HG02943 (cell line): Measurements from ENCODE around the gene RPS19BP1.

Experiments used
- ATAC-seq: cut with Tn5 transposase; IDR thresholded peaks from one replicate; pipeline ENCODE4 v1.9.1; 2021; ENCODE audit warnings: mild to moderate bottlenecking, low read depth, moderate library complexity; ENCODE audit not compliant: unreplicated experiment

The RPS19BP1 gene

GRCh38 chr22:39532215-39533073 is at the start of gene RPS19BP1:
Gene RPS19BP1, minus strand, starts transcription at chr22:39532748. Its CDS starts 10 bp downstream, at chr22:39532738.
- peak; percentile 75 for ATAC-seq

- ATAC-seq = no peak
These were observed 48.8 kb upstream of the RPS19BP1 start for GRCh38 chr22:39581303-39581702.

- ATAC-seq = no peak
These were observed 48.2 kb upstream of the RPS19BP1 start for GRCh38 chr22:39580795-39581194.

- no peak for ATAC-seq
These were observed 47.5 kb upstream of the RPS19BP1 start for GRCh38 chr22:39580006-39580441.

- no peak for ATAC-seq
These were observed 45.4 kb upstream of the RPS19BP1 start for GRCh38 chr22:39577900-39578299.

DNA sequence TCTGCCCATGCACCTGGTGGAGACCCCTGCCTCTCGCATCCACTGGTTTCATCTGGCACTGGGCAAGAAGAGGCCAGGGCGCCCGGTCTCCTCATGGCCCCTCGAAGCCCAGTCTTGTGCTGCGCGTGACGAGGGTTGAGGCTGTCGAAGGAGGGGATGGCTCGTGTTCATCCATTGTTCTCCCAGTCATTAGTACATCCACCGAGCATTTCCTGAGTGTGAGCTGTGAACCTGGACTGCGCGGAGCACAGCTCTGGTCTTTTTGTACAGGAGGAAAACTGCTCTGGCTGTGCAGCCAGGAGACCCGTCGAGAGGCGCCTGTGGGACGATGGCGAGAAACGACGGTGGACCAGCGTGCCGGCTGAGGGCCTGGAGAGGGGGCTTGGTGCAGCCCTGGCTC is 44.8 kb upstream of the RPS19BP1 start:
- ATAC-seq = no peak

DNA sequence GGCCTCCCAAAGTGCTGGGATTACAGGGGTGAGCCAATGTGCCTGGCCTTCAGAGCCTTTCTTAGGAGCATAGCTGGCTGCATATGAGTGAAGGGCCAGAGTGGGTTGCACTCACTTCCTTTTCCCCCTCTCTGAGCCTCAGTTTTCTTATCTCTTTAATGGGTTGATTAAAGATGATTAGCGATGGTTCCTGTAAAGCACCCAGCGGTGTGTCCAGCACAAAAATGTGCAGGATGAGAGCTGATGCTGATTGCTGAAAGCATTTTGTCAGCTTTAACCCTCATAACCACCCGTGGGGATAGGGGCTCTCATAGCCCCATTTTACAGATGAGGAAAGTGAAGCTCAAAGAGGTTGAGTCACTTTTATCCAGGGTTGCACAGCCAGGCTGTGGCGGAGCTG is 43.5 kb upstream of the RPS19BP1 start:
- no peak for ATAC-seq

DNA sequence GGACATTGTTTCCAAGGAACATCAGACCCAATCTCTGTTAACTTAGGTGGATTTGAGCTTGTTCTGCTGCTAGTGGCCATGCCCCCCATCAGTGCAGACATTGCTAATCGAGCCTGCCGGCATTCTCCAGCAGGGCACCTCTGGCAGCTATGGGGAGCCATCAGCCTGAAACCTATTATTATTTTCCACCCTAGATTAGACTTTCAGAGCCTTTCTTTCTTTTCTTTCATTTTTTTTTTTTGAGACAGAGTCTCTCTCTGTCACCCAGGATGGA is 42.9 kb upstream of the RPS19BP1 start:
- no peak for ATAC-seq

- no peak for ATAC-seq
These were observed 42.4 kb upstream of the RPS19BP1 start for GRCh38 chr22:39574779-39575551.

DNA sequence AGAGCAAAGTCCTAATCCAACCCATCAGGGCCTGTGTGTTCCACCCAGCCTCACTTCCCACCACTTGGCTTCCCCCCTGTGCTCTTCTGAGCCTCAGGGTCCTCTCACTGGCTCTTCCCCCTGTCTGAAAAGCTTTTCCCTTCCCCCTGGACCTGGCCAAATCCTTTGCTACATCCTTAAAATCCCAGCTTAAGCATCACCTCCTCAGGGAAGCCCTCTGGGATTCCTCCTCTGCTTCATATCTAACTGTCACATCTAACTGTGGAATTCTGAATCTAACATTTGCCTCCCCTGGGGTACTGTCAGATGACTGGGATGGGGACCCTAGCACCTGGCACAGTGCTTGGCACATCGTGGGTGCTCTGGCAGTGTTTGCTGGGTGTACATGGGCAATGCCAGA is 39.0 kb upstream of the RPS19BP1 start:
- no peak for ATAC-seq

GRCh38 chr22:39570665-39571064 is 38.1 kb upstream of the RPS19BP1 start, which contains the start of gene CACNA1I:
Gene CACNA1I, plus strand, starts transcription at chr22:39570753. Its CDS starts 0 bp downstream, at chr22:39570753.
- no peak for ATAC-seq

- ATAC-seq = no peak
These were observed 37.7 kb upstream of the RPS19BP1 start for GRCh38 chr22:39570226-39570625.

GRCh38 chr22:39569066-39569465 is 36.5 kb upstream of the RPS19BP1 start:
- ATAC-seq = no peak

- ATAC-seq = no peak
These were observed 35.9 kb upstream of the RPS19BP1 start for GRCh38 chr22:39568278-39568981.

GRCh38 chr22:39567135-39567946 is 34.8 kb upstream of the RPS19BP1 start:
- ATAC-seq = no peak

GRCh38 chr22:39565414-39565944 is 32.9 kb upstream of the RPS19BP1 start:
- no peak for ATAC-seq

DNA sequence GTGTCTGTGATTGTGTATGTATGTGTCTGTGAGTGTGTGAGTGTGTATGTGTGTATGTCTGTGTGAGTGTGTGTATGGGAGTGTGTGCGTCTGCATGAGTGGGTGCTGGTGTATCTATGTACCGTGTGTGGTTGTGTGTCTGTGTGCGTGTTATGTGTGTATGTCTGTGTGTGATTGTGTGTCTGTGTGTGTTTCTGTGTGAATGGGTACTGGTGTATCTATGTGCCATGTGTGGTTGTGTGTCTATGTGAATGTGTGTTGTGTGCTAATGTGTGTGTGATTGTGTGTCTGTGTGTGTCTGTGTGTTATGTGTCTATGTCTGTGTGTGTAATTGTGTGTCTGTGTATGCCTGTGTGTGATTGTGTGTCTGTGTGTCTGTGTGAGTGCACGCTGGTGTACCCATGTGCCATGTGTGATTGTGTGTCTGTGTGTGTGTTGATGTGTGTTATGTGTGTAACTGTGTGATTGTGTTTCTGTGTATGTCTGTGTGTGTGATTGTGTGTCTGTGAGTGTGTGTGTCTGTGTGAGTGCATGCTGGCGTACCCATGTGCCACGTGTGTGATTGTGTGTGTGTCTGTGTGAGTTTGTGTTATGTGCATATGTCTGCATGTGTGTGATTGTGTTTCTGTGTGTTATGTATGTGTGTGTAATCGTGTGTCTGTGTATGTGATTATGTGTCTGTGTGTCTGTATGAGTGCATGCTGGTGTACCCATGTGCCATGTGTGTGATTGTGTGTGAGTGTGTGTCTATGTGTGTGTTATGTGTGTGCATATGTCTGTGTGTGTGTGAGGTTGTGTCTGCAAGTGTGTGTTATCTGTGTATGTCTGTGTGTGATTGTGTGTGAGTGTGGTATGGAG is 31.3 kb upstream of the RPS19BP1 start:
- no peak for ATAC-seq

GRCh38 chr22:39562839-39563489 is 30.4 kb upstream of the RPS19BP1 start:
- no peak for ATAC-seq

- ATAC-seq = no peak
These were observed 27.6 kb upstream of the RPS19BP1 start for GRCh38 chr22:39560127-39560526.
